Thoracic aorta (tissue), 2 donors: ENCODE data around the gene FDXR. TPM values are rescaled to one million over a fixed set of nuclear protein-coding genes. Genes with fewer than 3 reads are reported as not detected.

Source experiments
- ATAC-seq: fragments of 150-250 bp; one replicate; pipeline ENCODE4 v1.8.0; 2017; ENCODE audit warnings: low read depth; ENCODE audit not compliant: insufficient number of reproducible peaks, low FRiP score
- DNase-seq: peaks from one replicate; pipeline ENCODE4 v3.0.0-alpha.2; 2020; ENCODE audit warnings: low spot score
- H3K27ac ChIP-seq, 2 donors: fragments of 200-600 bp; sonication (generic); 1 replicate in 1 of 2; 2 replicates in 1 of 2; pipeline ENCODE4 v1.5.1; 2016; ENCODE audit warnings: mild to moderate bottlenecking in 2 of 2, moderate library complexity in 2 of 2
- H3K27me3 ChIP-seq: fragments of 200-600 bp; sonication (generic); replicated peaks from 2 replicates; pipeline ENCODE4 v1.6.0; 2016; ENCODE audit warnings: mild to moderate bottlenecking; ENCODE audit not compliant: insufficient read depth
- H3K36me3 ChIP-seq: fragments of 200-600 bp; sonication (generic); one replicate; pipeline ENCODE4 v1.5.1; 2016
- H3K4me1 ChIP-seq, 2 donors: fragments of 200-600 bp; sonication (generic); 1 replicate in 1 of 2; 2 replicates in 1 of 2; pipeline versions ENCODE4 v1.5.1 to v1.6.0; 2016; ENCODE audit warnings: low read depth in 2 of 2, mild to moderate bottlenecking in 1 of 2; ENCODE audit not compliant: control insufficient read depth in 1 of 2
- H3K4me3 ChIP-seq: fragments of 200-600 bp; sonication (generic); 2 replicates; pipeline ENCODE4 v1.5.1; 2016; ENCODE audit warnings: mild to moderate bottlenecking
- H3K9me3 ChIP-seq: fragments of 200-600 bp; sonication (generic); 2 replicates; pipeline ENCODE4 v1.5.1; 2016
- total RNA-seq, 2 donors: library from RNA; depleted of rRNA; stranded (reverse); fragments of >200 nt; gene quantifications; one replicate each; pipeline versions ENCODE4 v1.1.0 to v1.2.3, GENCODE V29; 2016
- TF ChIP-seq, protein P1 (sequence below): fragments of 200-600 bp; sonication (generic); IDR thresholded peaks from one replicate; pipeline ENCODE4 v1.5.1; 2019; ENCODE audit warnings: antibody characterized with exemption

The FDXR gene
- total RNA-seq, 2 donors from 2014 or later: 4.4 to 9.7 TPM

DNA sequence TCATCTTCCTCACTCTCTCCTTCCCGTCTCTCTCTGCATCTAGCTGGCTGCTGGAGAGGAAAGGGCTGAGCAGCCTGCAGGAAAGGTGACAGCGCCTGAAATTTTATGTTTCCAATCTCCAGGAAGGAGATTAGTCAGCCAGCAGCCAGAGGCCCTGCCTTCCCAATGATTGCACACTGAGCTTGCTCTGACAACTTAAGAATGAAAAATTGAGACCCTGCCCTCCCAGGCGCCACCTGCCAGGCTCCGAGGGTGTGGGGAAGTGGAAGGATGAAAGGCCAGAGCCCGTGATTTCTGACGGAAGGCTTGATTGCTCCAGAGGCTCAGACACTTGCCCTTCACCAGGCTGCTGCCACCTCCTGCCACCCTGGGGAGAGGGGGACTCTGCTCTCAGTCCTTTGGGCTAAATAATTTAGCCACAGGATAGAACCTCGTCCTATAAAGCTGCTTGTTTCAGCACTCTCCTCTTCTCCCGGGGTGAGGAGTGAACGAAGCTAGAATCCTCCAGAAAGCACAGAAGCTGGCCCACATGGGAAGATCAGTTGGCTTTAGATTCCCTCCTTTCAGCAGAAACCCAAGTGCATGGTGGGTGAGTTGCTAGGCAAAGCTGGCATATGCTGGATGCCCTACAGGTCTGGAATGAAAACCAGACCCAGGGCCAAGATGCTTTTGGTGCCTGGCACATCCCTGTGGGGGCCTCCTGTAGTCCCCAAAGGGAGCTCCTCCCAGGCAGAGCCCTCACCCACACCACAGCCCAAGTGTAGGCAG is 46.7 kb downstream of the FDXR start:
- ATAC-seq (no peak), DNase-seq (no peak)
- Histone ChIP-seq H3K27me3 (no peaks in the 10 kb centered on the region), H3K4me3 (no peak overlapping the region), H3K36me3 (peaks cover under 1% of the 10 kb centered on the region), H3K4me1 (no peaks in the 10 kb centered on the region), H3K9me3 (no peaks in the 10 kb centered on the region), H3K27ac (no peak overlapping the region)
- TF ChIP-seq, protein P1, sequence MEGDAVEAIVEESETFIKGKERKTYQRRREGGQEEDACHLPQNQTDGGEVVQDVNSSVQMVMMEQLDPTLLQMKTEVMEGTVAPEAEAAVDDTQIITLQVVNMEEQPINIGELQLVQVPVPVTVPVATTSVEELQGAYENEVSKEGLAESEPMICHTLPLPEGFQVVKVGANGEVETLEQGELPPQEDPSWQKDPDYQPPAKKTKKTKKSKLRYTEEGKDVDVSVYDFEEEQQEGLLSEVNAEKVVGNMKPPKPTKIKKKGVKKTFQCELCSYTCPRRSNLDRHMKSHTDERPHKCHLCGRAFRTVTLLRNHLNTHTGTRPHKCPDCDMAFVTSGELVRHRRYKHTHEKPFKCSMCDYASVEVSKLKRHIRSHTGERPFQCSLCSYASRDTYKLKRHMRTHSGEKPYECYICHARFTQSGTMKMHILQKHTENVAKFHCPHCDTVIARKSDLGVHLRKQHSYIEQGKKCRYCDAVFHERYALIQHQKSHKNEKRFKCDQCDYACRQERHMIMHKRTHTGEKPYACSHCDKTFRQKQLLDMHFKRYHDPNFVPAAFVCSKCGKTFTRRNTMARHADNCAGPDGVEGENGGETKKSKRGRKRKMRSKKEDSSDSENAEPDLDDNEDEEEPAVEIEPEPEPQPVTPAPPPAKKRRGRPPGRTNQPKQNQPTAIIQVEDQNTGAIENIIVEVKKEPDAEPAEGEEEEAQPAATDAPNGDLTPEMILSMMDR: no peak

DNA sequence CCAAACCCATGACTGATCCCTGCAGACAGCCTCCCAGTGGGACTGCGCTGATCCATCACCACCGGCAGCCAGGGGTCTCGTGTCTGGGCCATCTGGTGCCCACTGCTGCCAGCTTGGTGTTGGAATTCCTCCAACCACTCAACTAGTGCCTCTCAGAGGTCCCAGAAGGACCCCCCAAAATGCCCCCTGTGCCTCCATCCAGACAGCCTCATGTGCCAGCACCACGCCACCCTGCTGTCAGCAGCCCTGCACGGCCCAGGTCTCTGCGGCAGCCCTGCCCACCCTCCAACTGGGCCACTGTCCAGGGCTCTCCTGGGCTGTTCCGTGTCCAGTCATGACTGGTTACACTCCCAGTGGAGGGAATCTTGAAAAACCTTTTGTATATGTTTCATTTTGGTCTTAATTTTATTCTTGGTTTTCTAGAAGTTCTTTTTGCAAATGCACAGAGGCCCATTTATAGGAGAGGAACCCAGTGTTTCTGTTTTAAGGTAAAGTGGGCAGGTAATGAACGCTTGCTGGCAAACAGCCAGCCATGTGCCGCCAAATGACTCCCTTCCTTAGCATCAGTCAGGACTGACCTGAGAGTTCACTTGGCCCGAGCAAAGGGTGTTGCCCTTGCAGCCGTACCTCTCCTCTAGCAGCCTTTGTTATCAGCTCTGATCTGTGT is 47.7 kb downstream of the FDXR start:
- no peak for DNase-seq
- Histone ChIP-seq H3K36me3 (peaks cover 10% of the 10 kb centered on the region), H3K27ac (no peak overlapping the region), H3K27me3 (no peaks in the 10 kb centered on the region), H3K4me3 (no peak overlapping the region), H3K9me3 (no peaks in the 10 kb centered on the region), H3K4me1 (no peaks in the 10 kb centered on the region)
- TF ChIP-seq, protein P1: no peak
- no peak for ATAC-seq

DNA sequence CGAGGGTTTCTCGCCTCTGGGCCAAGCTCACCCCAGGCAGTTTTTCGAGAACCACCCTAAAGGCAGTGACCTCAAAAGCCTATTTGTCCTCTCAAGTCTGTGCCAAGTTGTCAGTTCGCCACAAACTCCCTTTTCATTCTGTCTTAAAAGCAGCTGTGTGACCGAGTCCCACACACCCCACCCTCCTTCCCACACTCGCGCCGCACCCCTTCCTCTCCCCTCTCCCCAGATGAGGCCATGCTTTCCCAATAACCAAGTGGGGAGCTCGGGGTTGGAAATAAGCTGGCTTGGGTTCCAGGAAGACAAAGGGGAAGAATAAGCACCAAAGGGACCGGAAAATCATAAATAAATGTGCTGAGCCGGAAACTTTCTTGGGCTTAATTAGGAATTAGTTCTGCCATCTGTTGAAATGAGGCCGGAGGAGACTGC is 49.8 kb downstream of the FDXR start:
- Histone ChIP-seq H3K4me1 (no peaks in the 10 kb centered on the region), H3K27ac (no peak overlapping the region), H3K4me3 (no peak overlapping the region), H3K9me3 (no peaks in the 10 kb centered on the region), H3K36me3 (peaks cover 16% of the 10 kb centered on the region), H3K27me3 (no peaks in the 10 kb centered on the region)
- TF ChIP-seq, protein P1: no peak
- DNase-seq (no peak), ATAC-seq (no peak)

DNA sequence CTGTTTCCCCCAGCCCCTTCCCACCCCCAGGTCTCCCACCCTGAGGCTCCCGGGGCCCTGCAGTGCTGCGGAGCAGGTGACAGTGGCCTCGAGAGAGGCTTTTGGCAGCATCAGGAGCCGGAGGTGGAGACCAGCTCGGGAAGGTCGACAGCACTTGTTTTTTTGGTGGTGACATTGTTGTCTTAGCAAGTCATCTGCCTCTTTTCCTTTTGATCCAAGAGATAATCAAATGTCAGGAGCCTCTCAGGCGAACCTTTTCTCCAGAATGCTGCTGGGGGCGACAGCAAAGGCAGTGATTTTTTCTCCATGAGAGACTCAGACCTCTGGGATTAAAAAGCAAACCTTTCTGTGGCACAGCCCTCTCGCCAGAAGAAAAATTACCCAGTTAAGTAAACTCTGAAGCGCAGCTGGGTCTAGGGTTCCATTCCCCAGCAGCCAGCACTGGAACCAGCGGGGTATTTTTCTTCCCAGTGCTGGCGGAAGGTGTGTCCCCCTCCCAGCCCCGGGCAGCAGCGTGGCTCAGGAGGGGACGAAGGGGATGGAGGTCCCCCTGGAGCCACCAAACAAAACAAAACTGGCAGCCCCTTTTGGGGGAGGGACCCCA is 50.4 kb downstream of the FDXR start:
- Histone ChIP-seq H3K27ac (no peak overlapping the region), H3K4me1 (no peaks in the 10 kb centered on the region), H3K27me3 (no peaks in the 10 kb centered on the region), H3K9me3 (no peaks in the 10 kb centered on the region), H3K4me3 (no peak overlapping the region), H3K36me3 (peaks cover 16% of the 10 kb centered on the region)
- ATAC-seq (no peak), DNase-seq (no peak)
- TF ChIP-seq, protein P1: no peak

DNA sequence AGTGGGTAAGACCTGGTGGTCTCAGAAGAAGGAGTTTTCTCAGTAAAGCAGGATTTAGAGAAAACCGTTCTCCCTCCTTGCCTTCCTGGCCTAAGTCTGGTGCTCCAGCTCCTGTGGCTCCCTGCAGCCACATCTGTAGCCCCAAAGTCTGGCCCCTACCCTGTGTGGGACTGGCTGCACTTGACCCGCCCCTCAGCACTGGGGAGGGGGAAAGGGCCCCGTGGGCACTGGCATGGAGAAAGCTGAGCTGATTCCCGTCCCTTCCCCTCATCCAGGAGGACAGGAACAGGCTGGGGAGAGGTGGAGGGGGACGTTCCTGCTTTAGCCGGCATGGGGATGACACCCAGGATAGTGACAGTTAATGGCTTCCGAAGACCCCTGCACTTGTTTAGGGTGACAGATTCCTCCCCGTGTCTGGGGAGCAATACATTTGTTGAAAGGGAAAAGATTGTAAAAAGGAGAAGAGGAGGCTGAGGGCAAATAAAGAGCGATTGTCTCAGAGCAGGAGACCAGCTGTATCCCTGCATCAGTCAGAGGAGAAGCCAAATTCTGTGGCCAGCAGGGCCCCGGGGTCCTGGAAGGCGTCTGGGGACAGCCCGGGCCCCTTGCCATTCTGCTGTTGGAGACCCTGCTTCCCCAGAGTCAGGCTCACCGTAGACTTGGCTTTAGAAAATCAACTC is 51.0 kb downstream of the FDXR start:
- H3K36me3 ChIP-seq: peaks cover 16% of the 10 kb centered on the region

More for the DNA sequence above, 51.0 kb downstream of the FDXR start:
- Histone ChIP-seq H3K27me3 (no peaks in the 10 kb centered on the region), H3K27ac (no peak overlapping the region), H3K4me3 (no peak overlapping the region), H3K4me1 (no peaks in the 10 kb centered on the region), H3K9me3 (no peaks in the 10 kb centered on the region)
- no peak for ATAC-seq
- TF ChIP-seq, protein P1: no peak
- DNase-seq: no peak
